ENCODE measurements around the gene ING1. TPM values are rescaled to one million over a fixed set of nuclear protein-coding genes. Genes with fewer than 3 reads are reported as not detected.
A peak's percentile ranks its signal among the peaks of the same experiment; 100 is the strongest.

Gene ING1
- total and polyA plus RNA-seq, 2 of the 4 experiments (the other 2 are of a cell fraction) = 9.1 to 13.5 TPM

DNA sequence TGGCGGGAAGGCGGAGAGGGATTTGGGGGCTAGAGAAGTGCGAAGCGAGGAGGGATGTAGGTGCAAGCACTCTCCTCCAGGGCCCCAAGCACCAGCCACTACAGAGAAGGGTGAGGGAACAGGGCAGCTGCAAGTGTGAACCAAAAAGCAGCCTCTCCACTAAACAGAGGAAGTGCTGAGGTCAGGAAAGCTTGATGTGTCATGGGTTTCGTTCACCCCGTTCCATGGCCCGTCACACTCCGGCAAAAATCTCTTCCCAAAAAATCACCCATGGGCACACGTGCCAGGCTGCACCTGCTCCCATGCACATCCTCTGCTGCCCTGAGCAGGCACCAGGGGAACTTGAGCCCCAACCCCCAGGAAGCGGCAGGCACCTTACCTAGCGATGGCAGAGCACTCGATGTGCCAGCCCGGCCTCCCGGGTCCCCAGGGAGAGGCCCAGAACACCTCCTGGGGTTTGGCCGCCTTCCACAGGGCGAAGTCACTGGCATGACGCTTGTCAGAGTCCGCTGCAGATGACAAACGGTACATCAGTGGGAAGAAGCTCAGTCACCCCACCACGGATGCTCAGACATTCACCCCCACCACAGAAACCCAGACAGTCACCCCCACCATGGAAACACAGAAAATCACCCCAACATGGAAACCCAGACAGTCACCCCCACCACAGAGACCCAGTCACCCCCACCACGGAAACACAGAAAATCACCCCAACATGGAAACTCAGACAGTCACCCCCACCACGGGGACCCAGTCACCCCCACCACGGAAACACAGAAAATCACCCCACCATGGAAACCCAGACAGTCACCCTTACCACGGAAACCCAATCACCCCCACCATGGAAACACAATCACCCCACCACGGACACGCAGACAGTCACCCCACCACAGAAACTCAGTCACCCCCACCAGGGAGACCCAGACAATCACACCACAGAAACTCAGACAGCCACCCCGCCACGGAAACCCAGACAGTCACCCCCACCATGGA is 36.6 kb upstream of the ING1 start (continued):
- TF ChIP-seq BHLHE40 (IDR thresholded peaks at IDR 0.05; ENCODE audit: low read depth, low read length) (no peak), NFE2L2 (IDR thresholded peaks at IDR 0.05; ENCODE audit: low read depth, low read length) (no peak)

DNA sequence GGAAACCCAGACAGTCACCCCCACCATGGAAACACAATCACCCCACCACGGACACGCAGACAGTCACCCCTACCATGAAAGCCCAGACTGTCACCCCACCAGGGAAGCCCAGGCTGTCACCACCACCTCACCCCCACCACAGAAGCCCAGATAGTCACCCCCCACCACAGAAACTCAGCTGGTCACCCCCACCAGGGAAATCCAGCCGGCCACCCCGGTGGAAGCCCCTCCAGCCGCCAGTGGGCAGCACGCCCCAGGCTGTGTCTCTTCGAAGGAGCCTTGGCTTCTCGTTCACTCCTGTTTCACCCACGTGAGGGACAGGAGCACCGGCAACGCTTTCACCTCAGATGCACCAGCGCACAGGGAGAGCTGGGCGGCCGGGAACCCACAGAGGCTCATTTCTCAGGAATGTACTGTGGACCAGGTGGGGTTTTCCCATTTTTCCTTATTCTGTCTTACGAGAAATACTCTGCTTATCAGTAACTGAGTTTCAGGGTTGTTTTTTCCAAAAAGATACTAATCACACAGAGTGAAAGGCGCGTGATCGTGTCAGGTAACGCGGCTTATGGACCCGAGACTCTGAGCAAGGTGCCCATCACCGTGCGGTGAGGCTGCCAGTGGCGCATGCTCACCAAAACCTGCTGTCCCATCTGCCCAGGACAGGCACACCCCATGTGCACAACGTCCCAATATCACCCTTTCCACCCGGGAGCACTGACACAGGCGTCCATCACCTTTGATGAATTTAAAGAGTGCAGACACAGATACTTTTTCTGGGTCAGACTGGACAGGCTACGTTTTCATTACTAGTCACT is 35.6 kb upstream of the ING1 start:
- dilution Hi-C loops (cut with HindIII; ENCODE audit: low sequenced_read_pairs, unreplicated experiment) (no loop called here), intact Hi-C loops (cut with micrococcal nuclease) (no loop called here), in situ Hi-C loops (cut with MboI; ENCODE audit: low sequenced_read_pairs) (no loop called here)
- no peak overlapping the region for H4K8ac ChIP-seq (ENCODE audit: low read depth in 2 of 2, low read length in 2 of 2)
- no peak overlapping the region for H3K56ac ChIP-seq (ENCODE audit: extremely low read depth, insufficient read depth, low read length)
- H2BK120ac ChIP-seq (ENCODE audit: low read depth, low read length) = no peak overlapping the region
- H4K20me1 ChIP-seq (ENCODE audit: insufficient read depth, low read length) = peaks cover 6% of the 10 kb centered on the region; the same call in 1 of the 2 replicates
- no peak overlapping the region for H2BK15ac ChIP-seq (ENCODE audit: low read depth, low read length)
- H3K27me3 ChIP-seq (ENCODE audit: control insufficient read depth, insufficient read depth, low read length) = no peaks in the 10 kb centered on the region
- no peak overlapping the region for H3K4me3 ChIP-seq (ENCODE audit: insufficient read depth, low read depth, low read length)
- DNase-seq (peak; percentile 37), ATAC-seq (ENCODE audit: low read depth) (no peak)
- TF ChIP-seq, protein P1, sequence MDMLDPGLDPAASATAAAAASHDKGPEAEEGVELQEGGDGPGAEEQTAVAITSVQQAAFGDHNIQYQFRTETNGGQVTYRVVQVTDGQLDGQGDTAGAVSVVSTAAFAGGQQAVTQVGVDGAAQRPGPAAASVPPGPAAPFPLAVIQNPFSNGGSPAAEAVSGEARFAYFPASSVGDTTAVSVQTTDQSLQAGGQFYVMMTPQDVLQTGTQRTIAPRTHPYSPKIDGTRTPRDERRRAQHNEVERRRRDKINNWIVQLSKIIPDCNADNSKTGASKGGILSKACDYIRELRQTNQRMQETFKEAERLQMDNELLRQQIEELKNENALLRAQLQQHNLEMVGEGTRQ (IDR thresholded peaks at IDR 0.05; ENCODE audit: low read depth, low read length) = no peak
- TF ChIP-seq CEBPB (IDR thresholded peaks at IDR 0.05; ENCODE audit: low read depth, low read length) = no peak
- no peak for TF ChIP-seq BHLHE40 (IDR thresholded peaks at IDR 0.05; ENCODE audit: low read depth, low read length)
- TF ChIP-seq, protein P2, sequence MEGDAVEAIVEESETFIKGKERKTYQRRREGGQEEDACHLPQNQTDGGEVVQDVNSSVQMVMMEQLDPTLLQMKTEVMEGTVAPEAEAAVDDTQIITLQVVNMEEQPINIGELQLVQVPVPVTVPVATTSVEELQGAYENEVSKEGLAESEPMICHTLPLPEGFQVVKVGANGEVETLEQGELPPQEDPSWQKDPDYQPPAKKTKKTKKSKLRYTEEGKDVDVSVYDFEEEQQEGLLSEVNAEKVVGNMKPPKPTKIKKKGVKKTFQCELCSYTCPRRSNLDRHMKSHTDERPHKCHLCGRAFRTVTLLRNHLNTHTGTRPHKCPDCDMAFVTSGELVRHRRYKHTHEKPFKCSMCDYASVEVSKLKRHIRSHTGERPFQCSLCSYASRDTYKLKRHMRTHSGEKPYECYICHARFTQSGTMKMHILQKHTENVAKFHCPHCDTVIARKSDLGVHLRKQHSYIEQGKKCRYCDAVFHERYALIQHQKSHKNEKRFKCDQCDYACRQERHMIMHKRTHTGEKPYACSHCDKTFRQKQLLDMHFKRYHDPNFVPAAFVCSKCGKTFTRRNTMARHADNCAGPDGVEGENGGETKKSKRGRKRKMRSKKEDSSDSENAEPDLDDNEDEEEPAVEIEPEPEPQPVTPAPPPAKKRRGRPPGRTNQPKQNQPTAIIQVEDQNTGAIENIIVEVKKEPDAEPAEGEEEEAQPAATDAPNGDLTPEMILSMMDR (conservative IDR thresholded peaks at IDR 0.05; ENCODE audit: low read depth, low read length) = no peak
- BruUV-seq (replicated peaks) = no TSS peak
- peaks cover 51% of the 10 kb centered on the region for H3K36me3 ChIP-seq (ENCODE audit: control insufficient read depth, insufficient read depth, low read length)
- no peaks in the 10 kb centered on the region for H3K4me1 ChIP-seq (ENCODE audit: control insufficient read depth, insufficient read depth, low read length)
- no peak overlapping the region for H4K91ac ChIP-seq (ENCODE audit: insufficient read depth, low read depth, low read length)
- 94% methylated on average over 23 of the region's 28 CpGs; no CpG with 5 or more reads in 1 of the 2 experiments for WGBS, 2 experiments (ENCODE audit: extremely low coverage in 2 of 2, insufficient read length in 1 of 2)
- no peak overlapping the region for H3K27ac ChIP-seq (ENCODE audit: insufficient read depth, low read length)
- H2BK5ac ChIP-seq (ENCODE audit: low read depth, low read length, poor library complexity, severe bottlenecking) = no peak overlapping the region
- H3K9me1 ChIP-seq (ENCODE audit: insufficient read depth, low read length) = 0 out of 2 replicates have a peak, but pooled peaks cover 3% of the 10 kb centered on the region
- H2AFZ ChIP-seq (replicated peaks; ENCODE audit: low read length, poor library complexity) = no peak overlapping the region
- CTCF ChIA-PET = no interaction called here
- H3K4ac ChIP-seq (ENCODE audit: low read depth, low read length) = no peak overlapping the region
- no peak overlapping the region for H2AK5ac ChIP-seq (ENCODE audit: low read depth, low read length)
- no peaks in the 10 kb centered on the region for H3K9me3 ChIP-seq (ENCODE audit: control insufficient read depth, insufficient read depth, low read length)
- H3K9ac ChIP-seq (ENCODE audit: low read depth, low read length) = no peak overlapping the region
- peak overlapping the region; percentile 31 for H2AK9ac ChIP-seq (replicated peaks; ENCODE audit: low read depth, low read length, poor library complexity)
- no peak overlapping the region for H2BK20ac ChIP-seq (ENCODE audit: low read depth, low read length)
- POLR2A ChIA-PET (ENCODE audit: unreplicated experiment) = no interaction called here
- no peak overlapping the region for H3K4me2 ChIP-seq (ENCODE audit: low read depth, low read length)
- H3K79me1 ChIP-seq (ENCODE audit: low read depth in 1 of 2, low read length in 2 of 2) = peaks cover 10 to 12% of the 10 kb centered on the region in 2 experiments; a peak in 3 of 4 replicates
- H3K18ac ChIP-seq (ENCODE audit: low read depth, low read length) = no peak overlapping the region
- H3K23ac ChIP-seq (ENCODE audit: low read depth, low read length) = no peak overlapping the region
- H3K14ac ChIP-seq (replicated peaks; ENCODE audit: low read depth, low read length) = no peak overlapping the region; the same call in 1 of the 2 replicates
- H4K5ac ChIP-seq (ENCODE audit: low read depth, low read length) = no peak overlapping the region

All from IMR-90 (cell line).